Transverse colon (tissue), 4 donors: ENCODE measurements around the gene ADCY2.

Source experiments
- CTCF ChIP-seq, 5 experiments: fragments of 200-600 bp in 3 of 5; fragments of 450-650 bp in 2 of 5; sonication (generic) in 3 of 5; IDR thresholded peaks; 1 replicate in 2 of 5; 2 replicates in 3 of 5; pipeline ENCODE4 v1.5.1; 2016 to 2017; ENCODE audit warnings: antibody characterized with exemption in 5 of 5, inconsistent platforms in 3 of 5, mild to moderate bottlenecking in 2 of 5, moderate library complexity in 1 of 5
- EP300 ChIP-seq: sonication (generic); formaldehyde crosslinking; IDR thresholded peaks from one replicate; pipeline ENCODE4 v1.6.1; 2017; ENCODE audit warnings: antibody characterized with exemption, low read depth
- POLR2A ChIP-seq: fragments of 450-650 bp; IDR thresholded peaks from one replicate; pipeline ENCODE4 v1.6.1; 2016; ENCODE audit warnings: antibody characterized with exemption, mild to moderate bottlenecking, moderate library complexity
- POLR2AphosphoS5 ChIP-seq, 3 donors: sonication (generic); formaldehyde crosslinking; IDR thresholded peaks; one replicate each; pipeline ENCODE4 v1.6.1; 2016; ENCODE audit warnings: antibody characterized with exemption in 3 of 3

- TF ChIP-seq CTCF (IDR thresholded peaks at IDR 0.05) (no peak), POLR2A (no peak), EP300 (no peak), POLR2AphosphoS5 (IDR thresholded peaks at IDR 0.05) (no peak)
Observed at GRCh38 chr5:7638456-7638855, 242.5 kb downstream of the ADCY2 start.
